Measurements from ENCODE around the gene CTIF.

CTIF gene

GRCh38 chr18:48879008-48879431, 340.2 kb downstream of the CTIF start:
- DNase-seq: no peak

GRCh38 chr18:48880931-48881330, 342.1 kb downstream of the CTIF start:
- DNase-seq: no peak

GRCh38 chr18:48882379-48882778, 343.5 kb downstream of the CTIF start:
- DNase-seq: no peak

DNA sequence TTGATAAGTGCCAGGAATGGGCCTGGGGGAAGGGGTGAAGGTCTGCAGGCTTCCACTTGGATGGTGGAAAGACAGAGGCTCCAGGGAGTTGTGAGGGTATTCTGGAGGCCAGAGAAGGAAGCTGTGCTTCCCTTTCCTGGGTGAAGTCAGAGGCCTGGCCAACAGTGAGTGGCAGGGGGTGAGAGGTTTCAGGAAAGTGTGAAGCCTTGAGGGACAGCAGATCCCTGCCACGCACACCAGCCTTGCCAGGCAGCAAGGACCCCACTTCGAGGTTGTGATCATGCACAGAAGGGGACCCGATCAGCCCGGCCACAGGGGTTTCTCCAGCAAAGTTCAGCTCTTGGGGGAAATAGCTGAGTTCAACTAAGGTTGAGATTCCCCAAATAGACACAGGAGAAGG, 345.5 kb downstream of the CTIF start:
- DNase-seq: no peak

GRCh38 chr18:48884771-48885170, 345.9 kb downstream of the CTIF start:
- DNase-seq: no peak

DNA sequence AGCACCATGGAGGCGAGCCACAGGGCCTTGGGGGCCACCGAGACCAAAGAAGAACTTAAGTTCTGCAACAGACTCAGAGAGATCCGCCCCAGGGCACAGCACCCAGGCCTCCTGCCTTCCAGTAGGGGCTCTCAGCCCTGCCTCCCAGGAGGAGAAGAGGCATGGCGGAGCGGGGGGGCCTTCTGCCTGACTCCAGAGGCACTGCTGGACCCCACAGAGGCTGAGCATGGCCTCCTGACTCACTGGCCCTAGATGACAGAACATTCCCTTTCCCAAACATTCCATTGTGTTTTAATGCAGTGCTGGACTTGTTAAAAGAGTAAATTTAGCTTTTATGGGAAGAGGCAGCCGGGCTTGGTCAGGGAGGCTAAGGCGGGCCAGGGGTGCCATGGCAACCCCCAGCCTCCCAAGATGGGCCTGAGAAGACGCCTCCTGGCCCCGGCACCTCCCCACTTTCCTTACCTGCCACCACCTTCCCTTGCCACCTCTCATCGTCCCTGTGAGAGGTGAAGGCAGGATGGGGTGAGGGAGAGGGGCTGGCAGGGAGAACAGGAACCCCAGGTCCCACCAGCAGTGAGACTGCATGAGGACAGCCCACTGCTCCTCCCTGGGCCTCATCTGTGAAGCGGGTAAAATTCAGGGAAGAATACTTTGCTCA, 346.6 kb downstream of the CTIF start:
- no peak for DNase-seq

DNA sequence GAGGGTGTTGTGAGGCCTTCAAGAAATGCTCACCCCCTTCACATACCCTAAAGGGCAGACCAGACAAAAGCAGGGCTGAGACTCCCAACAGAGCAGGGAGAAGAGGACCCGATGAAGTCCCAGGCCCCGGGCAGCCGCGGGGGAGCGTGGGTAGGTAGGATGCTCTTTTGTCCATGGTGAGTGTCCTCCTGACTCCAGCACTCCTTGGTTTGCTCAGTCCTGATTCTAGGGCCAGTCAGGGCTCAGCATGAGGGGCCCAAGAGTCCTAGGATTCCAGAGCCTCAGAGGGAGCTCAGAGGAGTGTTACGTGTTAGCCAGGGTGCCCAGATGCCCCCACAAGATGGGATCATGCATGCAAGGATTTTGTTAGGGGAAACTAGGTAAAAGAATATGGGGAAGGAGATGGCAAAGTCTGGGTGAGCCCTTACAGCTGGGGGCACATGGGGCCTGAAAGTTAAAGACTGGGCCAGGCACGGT, 347.1 kb downstream of the CTIF start:
- no peak for DNase-seq

- no peak for DNase-seq
Measured at GRCh38 chr18:48886520-48887293, 347.9 kb downstream of the CTIF start.

DNA sequence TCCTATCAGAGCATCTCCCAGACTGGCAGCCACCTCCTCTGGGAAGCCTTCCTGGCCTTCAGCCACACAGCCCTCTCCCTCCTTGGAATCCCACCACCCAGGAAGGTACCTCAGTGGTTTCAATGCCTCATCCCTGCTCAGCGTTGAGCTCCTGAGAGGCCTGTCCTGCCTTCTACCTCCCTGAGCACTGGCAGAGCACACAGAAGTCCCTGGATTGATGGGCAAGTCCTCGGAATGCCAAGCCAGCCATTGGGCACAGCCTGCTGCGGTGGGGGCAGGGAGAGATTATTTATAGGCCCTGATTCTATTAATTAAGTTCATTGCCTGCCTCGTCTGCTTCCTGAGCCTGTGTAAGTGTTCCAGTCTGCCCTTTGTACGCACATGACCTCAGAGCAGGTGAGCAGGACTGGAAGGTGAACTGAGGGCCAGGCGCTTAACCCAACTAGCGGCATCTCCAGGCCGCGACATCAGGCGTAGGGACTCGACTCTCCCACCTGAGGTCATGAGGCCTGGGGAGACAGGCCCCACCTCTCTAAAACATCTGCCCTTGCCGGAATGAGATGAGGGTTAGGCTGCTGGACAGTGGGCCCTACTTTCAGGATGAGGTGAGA, 348.6 kb downstream of the CTIF start:
- no peak for DNase-seq

- no peak for DNase-seq
Measured at GRCh38 chr18:48887905-48888772, 349.3 kb downstream of the CTIF start.

GRCh38 chr18:48888773-48889080, 349.9 kb downstream of the CTIF start:
- no peak for DNase-seq

GRCh38 chr18:48889115-48889941, 350.5 kb downstream of the CTIF start:
- DNase-seq: no peak

GRCh38 chr18:48889981-48890762, 351.3 kb downstream of the CTIF start:
- DNase-seq: no peak

GRCh38 chr18:48891721-48892120, 352.9 kb downstream of the CTIF start:
- no peak for DNase-seq

GRCh38 chr18:48892146-48892855, 353.5 kb downstream of the CTIF start:
- DNase-seq: peak; percentile 11

GRCh38 chr18:48893061-48893607, 354.3 kb downstream of the CTIF start:
- no peak for DNase-seq

- DNase-seq: no peak
Measured at GRCh38 chr18:48893608-48894600, 355.1 kb downstream of the CTIF start.

DNA sequence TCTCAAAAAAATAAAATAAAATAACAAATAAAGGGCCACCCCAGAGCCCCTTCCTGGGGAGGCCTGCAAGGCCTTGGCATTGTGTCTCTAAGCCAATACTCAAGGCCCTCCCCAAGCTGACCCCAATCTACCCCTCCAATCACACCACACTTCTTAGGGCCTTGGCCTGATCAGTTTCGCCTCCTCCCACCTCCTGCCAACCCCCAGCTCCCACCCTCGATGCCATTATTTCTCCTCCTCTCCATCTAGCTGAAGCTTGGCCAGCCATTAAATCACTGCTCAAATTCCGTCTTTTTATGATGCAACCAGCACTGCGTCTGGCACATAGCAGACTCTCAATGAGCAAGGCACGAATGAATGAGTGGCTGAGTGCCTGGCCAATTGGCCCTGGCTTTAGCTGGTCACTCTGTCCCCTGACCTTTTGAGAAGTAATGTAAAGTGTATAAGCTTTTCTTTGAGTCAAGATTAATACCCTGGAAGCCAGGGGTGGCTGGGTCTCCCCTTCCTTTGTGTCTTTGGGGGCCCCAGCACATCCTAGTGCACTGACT, 356.0 kb downstream of the CTIF start:
- no peak for DNase-seq
